22Rv1 (cell line): ENCODE data around the gene FHL2.

Experiments used
- H3K27ac ChIP-seq: fragments of 450-650 bp; 2 replicates; pipeline ENCODE4 v1.5.1; 2017
- ZFX ChIP-seq: fragments of 450-650 bp; IDR thresholded peaks from 2 replicates; pipeline ENCODE4 v1.6.1; 2017; ENCODE audit warnings: antibody characterized with exemption, borderline replicate concordance
- TF ChIP-seq, protein P1 (sequence below): fragments of 450-650 bp; IDR thresholded peaks from 2 replicates; pipeline ENCODE4 v1.5.1; 2017; ENCODE audit warnings: mild to moderate bottlenecking

The FHL2 gene

GRCh38 chr2:105382177-105382576, 16.7 kb downstream of the FHL2 start:
- no peak overlapping the region for H3K27ac ChIP-seq
- TF ChIP-seq ZFX, result no peak
- TF ChIP-seq, protein P1, sequence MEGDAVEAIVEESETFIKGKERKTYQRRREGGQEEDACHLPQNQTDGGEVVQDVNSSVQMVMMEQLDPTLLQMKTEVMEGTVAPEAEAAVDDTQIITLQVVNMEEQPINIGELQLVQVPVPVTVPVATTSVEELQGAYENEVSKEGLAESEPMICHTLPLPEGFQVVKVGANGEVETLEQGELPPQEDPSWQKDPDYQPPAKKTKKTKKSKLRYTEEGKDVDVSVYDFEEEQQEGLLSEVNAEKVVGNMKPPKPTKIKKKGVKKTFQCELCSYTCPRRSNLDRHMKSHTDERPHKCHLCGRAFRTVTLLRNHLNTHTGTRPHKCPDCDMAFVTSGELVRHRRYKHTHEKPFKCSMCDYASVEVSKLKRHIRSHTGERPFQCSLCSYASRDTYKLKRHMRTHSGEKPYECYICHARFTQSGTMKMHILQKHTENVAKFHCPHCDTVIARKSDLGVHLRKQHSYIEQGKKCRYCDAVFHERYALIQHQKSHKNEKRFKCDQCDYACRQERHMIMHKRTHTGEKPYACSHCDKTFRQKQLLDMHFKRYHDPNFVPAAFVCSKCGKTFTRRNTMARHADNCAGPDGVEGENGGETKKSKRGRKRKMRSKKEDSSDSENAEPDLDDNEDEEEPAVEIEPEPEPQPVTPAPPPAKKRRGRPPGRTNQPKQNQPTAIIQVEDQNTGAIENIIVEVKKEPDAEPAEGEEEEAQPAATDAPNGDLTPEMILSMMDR, result no peak

- no peak overlapping the region for H3K27ac ChIP-seq
- TF ChIP-seq ZFX, result no peak
- TF ChIP-seq, protein P1, result no peak
These were observed 17.7 kb downstream of the FHL2 start for GRCh38 chr2:105381101-105381668.

DNA sequence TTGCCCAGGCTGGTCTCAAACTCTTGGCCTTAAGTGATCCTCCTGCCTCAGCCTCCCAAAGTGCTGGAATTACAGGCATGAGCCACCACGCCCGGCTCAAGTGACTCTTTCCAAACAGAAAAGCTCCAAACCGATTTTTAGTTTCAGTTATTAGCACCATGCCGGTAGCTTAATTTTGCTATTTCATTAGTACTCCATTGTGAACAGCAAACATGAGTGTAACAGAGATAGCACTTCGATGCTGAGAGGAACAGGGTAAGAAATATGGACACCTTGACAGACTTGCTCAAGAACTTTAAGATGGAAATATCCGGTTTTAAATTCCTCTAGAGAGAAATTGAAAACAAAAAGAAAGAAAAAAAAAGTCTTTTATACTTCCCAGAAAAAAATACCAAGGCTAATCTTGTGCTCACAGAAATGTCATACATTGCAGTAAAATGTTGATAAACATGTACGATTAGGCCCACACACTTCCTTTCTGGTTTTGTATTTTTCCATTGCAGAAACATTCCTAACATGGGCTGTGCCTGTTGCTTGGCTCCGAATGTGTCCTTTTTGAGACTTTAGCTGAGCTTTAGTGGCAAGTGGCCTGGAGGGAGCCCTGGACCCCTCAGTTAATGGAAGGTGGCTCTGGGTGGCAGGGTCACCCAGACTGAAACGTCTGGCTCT, 18.3 kb downstream of the FHL2 start:
- TF ChIP-seq, protein P1, result no peak
- TF ChIP-seq ZFX, result no peak
- H3K27ac ChIP-seq, result no peak overlapping the region

DNA sequence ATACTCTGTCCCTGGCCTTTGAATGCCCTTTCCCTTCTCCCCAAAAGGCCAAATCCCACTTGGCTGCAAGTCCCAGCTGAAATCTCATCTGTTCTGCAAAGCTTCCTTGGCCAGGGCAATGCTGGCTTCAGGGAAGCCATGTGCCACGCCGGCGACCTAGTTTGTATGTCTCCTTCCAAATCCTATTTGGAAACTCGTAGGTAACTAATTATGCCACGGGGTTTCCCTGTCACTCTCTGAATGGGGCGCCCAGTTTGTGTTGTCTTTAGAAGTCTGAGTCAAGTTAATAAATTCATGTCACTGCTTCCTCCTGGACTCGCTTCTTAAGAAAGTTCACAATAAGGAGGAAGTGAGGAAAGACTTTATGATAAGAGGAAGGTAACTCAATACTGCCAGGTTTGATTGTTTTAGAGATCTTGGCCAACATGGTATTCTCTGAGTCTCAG, 19.1 kb downstream of the FHL2 start:
- no peak overlapping the region for H3K27ac ChIP-seq
- no peak for TF ChIP-seq ZFX
- TF ChIP-seq, protein P1, result no peak

DNA sequence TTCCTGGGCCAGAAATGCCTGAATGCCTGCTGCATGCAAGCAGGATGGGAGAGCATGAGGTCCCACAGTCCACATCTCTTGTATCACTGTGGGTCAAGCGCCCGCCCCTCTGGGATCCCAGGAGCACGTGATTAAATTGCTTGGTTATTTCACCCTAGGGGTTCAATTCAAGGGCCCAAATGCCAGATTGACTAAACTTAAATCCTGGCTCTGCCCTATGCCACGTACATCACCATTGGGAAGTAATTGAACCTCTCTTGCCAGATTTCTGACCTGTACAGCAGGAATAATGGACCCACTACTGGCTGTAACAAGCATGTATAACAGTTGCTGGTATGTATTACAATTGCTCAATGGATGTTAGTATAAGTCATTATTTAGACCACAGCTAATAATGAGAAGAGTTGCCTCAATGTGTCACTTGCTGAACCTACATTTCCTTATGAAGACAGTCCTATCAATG, 19.9 kb downstream of the FHL2 start:
- TF ChIP-seq, protein P1, result no peak
- TF ChIP-seq ZFX, result no peak

DNA sequence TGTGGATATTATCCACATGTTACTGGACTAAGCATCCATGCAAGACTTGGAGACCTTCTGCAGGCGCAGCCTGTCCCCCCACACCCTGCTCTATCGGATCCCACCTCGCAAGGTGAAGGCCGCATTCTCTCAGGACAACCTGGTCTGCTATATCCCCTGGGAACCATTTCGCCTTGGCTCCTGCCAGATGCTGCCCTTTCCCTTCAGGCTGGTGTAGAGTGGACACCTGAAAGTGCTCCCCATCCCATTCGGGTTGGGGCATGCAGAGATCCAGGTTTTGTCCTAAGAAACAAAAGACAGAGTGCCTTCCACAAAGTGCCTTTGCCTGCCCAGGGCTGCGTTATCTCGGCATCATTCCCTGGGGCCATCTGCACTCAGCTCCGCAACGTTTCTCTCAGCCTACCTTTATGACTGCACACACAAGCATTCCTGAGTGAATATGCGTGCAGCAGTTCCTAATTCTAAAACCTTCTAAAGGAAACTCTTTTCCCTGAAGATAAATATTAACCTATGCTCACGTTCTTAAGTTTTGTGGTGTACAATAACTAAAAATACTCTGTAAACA, 20.5 kb downstream of the FHL2 start:
- H3K27ac ChIP-seq, result no peak overlapping the region
- TF ChIP-seq ZFX, result no peak
- TF ChIP-seq, protein P1, result no peak

More for the DNA sequence above, 19.9 kb downstream of the FHL2 start:
- no peak overlapping the region for H3K27ac ChIP-seq

DNA sequence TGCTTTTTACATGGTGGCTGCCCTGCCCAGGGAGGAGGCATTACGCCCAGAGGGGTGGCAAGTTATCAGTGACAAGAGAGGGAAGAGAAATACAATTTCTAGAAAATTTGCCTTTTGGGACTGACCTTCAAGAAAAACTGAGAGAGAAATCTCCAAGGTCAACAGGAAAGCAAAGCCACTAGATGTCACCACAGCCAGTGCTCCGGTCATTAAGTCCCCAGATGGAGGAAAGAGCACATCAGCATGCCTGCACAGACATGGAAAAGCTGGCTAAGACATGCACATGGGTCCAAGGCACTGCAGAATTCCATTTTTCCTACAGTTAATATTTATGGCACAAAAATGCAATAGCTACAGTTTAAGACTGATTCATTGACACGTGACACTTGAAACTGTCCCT, 21.0 kb downstream of the FHL2 start:
- no peak overlapping the region for H3K27ac ChIP-seq
- TF ChIP-seq, protein P1, result peak; percentile 10; the same call in 1 of the 2 replicates
- no peak for TF ChIP-seq ZFX
